DOHH2 (cell line): ENCODE results near the gene CRADD.

ENCODE experiments used
- CTCF ChIP-seq: fragments of 200-600 bp; sonication (generic); IDR thresholded peaks from one replicate; pipeline ENCODE4 v1.5.1; 2014; ENCODE audit warnings: antibody characterized with exemption, mild to moderate bottlenecking, low read depth, low read length; ENCODE audit not compliant: poor library complexity, severe bottlenecking
- EZH2phosphoT487 ChIP-seq: fragments of 200-600 bp; sonication (generic); IDR thresholded peaks from 2 replicates; pipeline ENCODE4 v1.6.1; 2017; ENCODE audit warnings: borderline replicate concordance, mild to moderate bottlenecking, antibody characterized with exemption, low read length, moderate library complexity, mixed read lengths

- no peak for TF ChIP-seq CTCF
- no peak for TF ChIP-seq EZH2phosphoT487
Observed at GRCh38 chr12:93702707-93703315, 25.6 kb downstream of the CRADD start.
